ENCODE measurements around the gene PDK2.

Gene PDK2

GRCh38 chr17:50062293-50063243, 32.6 kb upstream of the PDK2 start:
- H3K9me3 ChIP-seq (ENCODE audit: insufficient read depth, low read depth, low read length) = no peaks in the 10 kb centered on the region
- no peak overlapping the region for H3K27ac ChIP-seq (ENCODE audit: low read depth, low read length)
- H3K4ac ChIP-seq (ENCODE audit: low read depth, low read length) = peak overlapping the region; percentile 8
- WGBS (ENCODE audit: extremely low coverage, insufficient coverage, insufficient read length) = no CpG with 5 or more reads among the region's 10 CpGs
- H2AK5ac ChIP-seq (ENCODE audit: low read length) = peak overlapping the region; percentile 50
- H3K4me3 ChIP-seq (ENCODE audit: low read depth, low read length) = no peak overlapping the region
- peak; percentile 66 to 67 for DNase-seq
- no peak overlapping the region for H3K23ac ChIP-seq (ENCODE audit: low read length)
- H3K27me3 ChIP-seq (ENCODE audit: insufficient read depth, low read length) = no peaks in the 10 kb centered on the region
- peaks cover 4% of the 10 kb centered on the region for H3K79me2 ChIP-seq (ENCODE audit: control insufficient read depth, insufficient read depth, low read length, poor library complexity)
- H2AFZ ChIP-seq (ENCODE audit: insufficient read depth, low read length, poor library complexity) = no peak overlapping the region
- H3K18ac ChIP-seq (ENCODE audit: low read length) = peak overlapping the region; percentile 14
- no peak overlapping the region for H3K9ac ChIP-seq (ENCODE audit: low read length)
- H3K4me1 ChIP-seq (ENCODE audit: control insufficient read depth in 1 of 2, insufficient read depth in 2 of 2, low read length in 2 of 2) = peaks cover 54 to 58% of the 10 kb centered on the region in 2 experiments
- H4K8ac ChIP-seq (ENCODE audit: low read depth, low read length) = no peak overlapping the region
- no peak overlapping the region for H3K14ac ChIP-seq (ENCODE audit: low read length)
- peak overlapping the region; percentile 23 for H2BK12ac ChIP-seq (ENCODE audit: low read length)
- H2BK120ac ChIP-seq (ENCODE audit: insufficient read depth, low read length, poor library complexity) = no peak overlapping the region
- H2BK5ac ChIP-seq (ENCODE audit: low read depth, low read length, poor library complexity) = no peak overlapping the region
- H3K79me1 ChIP-seq (ENCODE audit: low read length) = peaks cover 15% of the 10 kb centered on the region
- H3K4me2 ChIP-seq (ENCODE audit: low read length) = no peak overlapping the region
- H3K36me3 ChIP-seq (ENCODE audit: control insufficient read depth in 1 of 2, insufficient read depth in 2 of 2, low read length in 2 of 2) = peaks cover 4 to 6% of the 10 kb centered on the region in 2 experiments
- no peak overlapping the region for H4K12ac ChIP-seq (ENCODE audit: low read depth, low read length)
- no peak overlapping the region for H4K91ac ChIP-seq (ENCODE audit: low read depth, low read length)

- peak overlapping the region; percentile 21 for H3K4ac ChIP-seq (ENCODE audit: low read depth, low read length)
- no peak overlapping the region for H3K23ac ChIP-seq (ENCODE audit: low read length)
- peaks cover 12% of the 10 kb centered on the region in 2 experiments for H3K36me3 ChIP-seq (ENCODE audit: control insufficient read depth in 1 of 2, insufficient read depth in 2 of 2, low read length in 2 of 2)
Measured at GRCh38 chr17:50063561-50064252, 31.4 kb upstream of the PDK2 start.

GRCh38 chr17:50064253-50065001, 30.7 kb upstream of the PDK2 start:
- Histone ChIP-seq H2AK5ac (ENCODE audit: low read length) (peak overlapping the region; percentile 10), H3K27ac (ENCODE audit: low read depth, low read length) (peak overlapping the region; percentile 73), H3K4me3 (ENCODE audit: low read depth, low read length) (no peak overlapping the region), H3K27me3 (ENCODE audit: insufficient read depth, low read length) (no peaks in the 10 kb centered on the region), H2BK120ac (ENCODE audit: insufficient read depth, low read length, poor library complexity) (peak overlapping the region; percentile 62), H4K8ac (ENCODE audit: low read depth, low read length) (peak overlapping the region; percentile 15), H3K9ac (ENCODE audit: low read length) (no peak overlapping the region), H4K91ac (ENCODE audit: low read depth, low read length) (peak overlapping the region; percentile 80), H3K23ac (ENCODE audit: low read length) (no peak overlapping the region), H2BK12ac (ENCODE audit: low read length) (peak overlapping the region; percentile 29), H3K4me2 (ENCODE audit: low read length) (peak overlapping the region; percentile 24), H4K12ac (ENCODE audit: low read depth, low read length) (no peak overlapping the region), H2AFZ (ENCODE audit: insufficient read depth, low read length, poor library complexity) (no peak overlapping the region), H3K79me2 (ENCODE audit: control insufficient read depth, insufficient read depth, low read length, poor library complexity) (peaks cover 1% of the 10 kb centered on the region), H3K4ac (ENCODE audit: low read depth, low read length) (peak overlapping the region; percentile 48), H3K79me1 (ENCODE audit: low read length) (peaks cover 15% of the 10 kb centered on the region), H3K9me3 (ENCODE audit: insufficient read depth, low read depth, low read length) (no peaks in the 10 kb centered on the region), H3K36me3 (ENCODE audit: control insufficient read depth in 1 of 2, insufficient read depth in 2 of 2, low read length in 2 of 2) (peaks cover 12 to 14% of the 10 kb centered on the region in 2 experiments), H3K4me1 (ENCODE audit: control insufficient read depth in 1 of 2, insufficient read depth in 2 of 2, low read length in 2 of 2) (peaks cover 39 to 44% of the 10 kb centered on the region in 2 experiments), H3K18ac (ENCODE audit: low read length) (peak overlapping the region; percentile 68), H3K14ac (ENCODE audit: low read length) (peak overlapping the region; percentile 67), H2BK5ac (ENCODE audit: low read depth, low read length, poor library complexity) (peak overlapping the region; percentile 47)
- WGBS (ENCODE audit: extremely low coverage, insufficient coverage, insufficient read length) = no CpG with 5 or more reads among the region's 20 CpGs
- DNase-seq = peak; percentile 86 to 88

More at GRCh38 chr17:50063561-50064252, 31.4 kb upstream of the PDK2 start:
- H4K12ac ChIP-seq (ENCODE audit: low read depth, low read length) = no peak overlapping the region
- no peak overlapping the region for H3K4me2 ChIP-seq (ENCODE audit: low read length)
- H3K9ac ChIP-seq (ENCODE audit: low read length) = no peak overlapping the region
- peak overlapping the region; percentile 69 for H3K18ac ChIP-seq (ENCODE audit: low read length)
- H2BK5ac ChIP-seq (ENCODE audit: low read depth, low read length, poor library complexity) = no peak overlapping the region
- H3K27me3 ChIP-seq (ENCODE audit: insufficient read depth, low read length) = no peaks in the 10 kb centered on the region
- H4K91ac ChIP-seq (ENCODE audit: low read depth, low read length) = peak overlapping the region; percentile 80
- peaks cover 46 to 51% of the 10 kb centered on the region in 2 experiments for H3K4me1 ChIP-seq (ENCODE audit: control insufficient read depth in 1 of 2, insufficient read depth in 2 of 2, low read length in 2 of 2)
- no CpG with 5 or more reads among the region's 8 CpGs for WGBS (ENCODE audit: extremely low coverage, insufficient coverage, insufficient read length)
- H3K79me1 ChIP-seq (ENCODE audit: low read length) = peaks cover 15% of the 10 kb centered on the region
- peak; percentile 79 to 84 for DNase-seq
- H3K9me3 ChIP-seq (ENCODE audit: insufficient read depth, low read depth, low read length) = no peaks in the 10 kb centered on the region
- H3K79me2 ChIP-seq (ENCODE audit: control insufficient read depth, insufficient read depth, low read length, poor library complexity) = peaks cover 1% of the 10 kb centered on the region
- H2AK5ac ChIP-seq (ENCODE audit: low read length) = peak overlapping the region; percentile 92
- H4K8ac ChIP-seq (ENCODE audit: low read depth, low read length) = peak overlapping the region; percentile 9
- no peak overlapping the region for H3K4me3 ChIP-seq (ENCODE audit: low read depth, low read length)
- no peak overlapping the region for H2AFZ ChIP-seq (ENCODE audit: insufficient read depth, low read length, poor library complexity)
- peak overlapping the region; percentile 29 for H2BK12ac ChIP-seq (ENCODE audit: low read length)
- H3K27ac ChIP-seq (ENCODE audit: low read depth, low read length) = peak overlapping the region; percentile 73
- peak overlapping the region; percentile 62 for H2BK120ac ChIP-seq (ENCODE audit: insufficient read depth, low read length, poor library complexity)
- peak overlapping the region; percentile 32 for H3K14ac ChIP-seq (ENCODE audit: low read length)

DNA sequence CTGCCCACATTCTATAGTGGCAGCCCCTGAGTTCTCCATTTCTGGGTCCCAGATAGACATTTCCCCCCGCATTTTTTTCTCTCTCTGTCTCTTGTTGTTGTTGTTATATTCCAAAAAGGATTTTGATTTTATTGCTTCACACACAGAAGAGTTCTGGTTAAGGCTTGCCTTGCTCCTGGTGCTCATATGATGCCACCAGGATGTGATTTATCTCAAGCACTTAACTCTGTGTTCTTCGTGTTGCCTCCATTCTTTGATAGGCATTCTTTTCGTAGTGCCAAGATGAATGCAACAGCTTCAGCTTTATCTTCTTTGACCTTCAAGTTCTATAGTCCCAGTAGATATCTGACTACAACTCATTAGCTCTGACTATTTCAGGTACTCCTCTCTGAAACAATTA, 30.1 kb upstream of the PDK2 start:
- Histone ChIP-seq H3K27me3 (ENCODE audit: insufficient read depth, low read length) (no peaks in the 10 kb centered on the region), H3K79me2 (ENCODE audit: control insufficient read depth, insufficient read depth, low read length, poor library complexity) (peaks cover 1% of the 10 kb centered on the region), H3K14ac (ENCODE audit: low read length) (no peak overlapping the region), H3K4ac (ENCODE audit: low read depth, low read length) (no peak overlapping the region), H3K36me3 (ENCODE audit: control insufficient read depth in 1 of 2, insufficient read depth in 2 of 2, low read length in 2 of 2) (peaks cover 15 to 18% of the 10 kb centered on the region in 2 experiments), H2BK5ac (ENCODE audit: low read depth, low read length, poor library complexity) (no peak overlapping the region), H3K79me1 (ENCODE audit: low read length) (peaks cover 15% of the 10 kb centered on the region), H2AK5ac (ENCODE audit: low read length) (no peak overlapping the region), H2BK12ac (ENCODE audit: low read length) (no peak overlapping the region), H4K12ac (ENCODE audit: low read depth, low read length) (no peak overlapping the region), H3K4me3 (ENCODE audit: low read depth, low read length) (no peak overlapping the region), H4K8ac (ENCODE audit: low read depth, low read length) (no peak overlapping the region), H4K91ac (ENCODE audit: low read depth, low read length) (no peak overlapping the region), H2BK120ac (ENCODE audit: insufficient read depth, low read length, poor library complexity) (no peak overlapping the region), H3K18ac (ENCODE audit: low read length) (no peak overlapping the region), H3K23ac (ENCODE audit: low read length) (no peak overlapping the region), H3K27ac (ENCODE audit: low read depth, low read length) (peak overlapping the region; percentile 21), H2AFZ (ENCODE audit: insufficient read depth, low read length, poor library complexity) (no peak overlapping the region), H3K4me2 (ENCODE audit: low read length) (peak overlapping the region; percentile 24), H3K4me1 (ENCODE audit: control insufficient read depth in 1 of 2, insufficient read depth in 2 of 2, low read length in 2 of 2) (peaks cover 34 to 37% of the 10 kb centered on the region in 2 experiments), H3K9me3 (ENCODE audit: insufficient read depth, low read depth, low read length) (no peaks in the 10 kb centered on the region), H3K9ac (ENCODE audit: low read length) (no peak overlapping the region)
- DNase-seq = no peak
- WGBS (ENCODE audit: extremely low coverage, insufficient coverage, insufficient read length) = no CpG with 5 or more reads among the region's 3 CpGs

Measured in trophoblast cell (in vitro differentiated cells and primary cell).